Vagina (tissue), 2 donors: ENCODE measurements around the gene KRT9.

ENCODE experiments used
- CTCF ChIP-seq, 3 experiments: fragments of 450-650 bp in 2 of 3; fragments of 200-600 bp in 1 of 3; sonication (generic) in 1 of 3; IDR thresholded peaks; one replicate each; pipeline ENCODE4 v1.5.1; 2017 to 2019; ENCODE audit warnings: antibody characterized with exemption in 3 of 3, mild to moderate bottlenecking in 2 of 3, moderate library complexity in 2 of 3
- POLR2AphosphoS5 ChIP-seq, 2 donors: sonication (generic); formaldehyde crosslinking; IDR thresholded peaks; one replicate each; pipeline ENCODE4 v1.9.0; 2017; ENCODE audit warnings: antibody characterized with exemption in 2 of 2, mild to moderate bottlenecking in 2 of 2, low read depth in 1 of 2; ENCODE audit not compliant: insufficient read depth in 1 of 2

DNA sequence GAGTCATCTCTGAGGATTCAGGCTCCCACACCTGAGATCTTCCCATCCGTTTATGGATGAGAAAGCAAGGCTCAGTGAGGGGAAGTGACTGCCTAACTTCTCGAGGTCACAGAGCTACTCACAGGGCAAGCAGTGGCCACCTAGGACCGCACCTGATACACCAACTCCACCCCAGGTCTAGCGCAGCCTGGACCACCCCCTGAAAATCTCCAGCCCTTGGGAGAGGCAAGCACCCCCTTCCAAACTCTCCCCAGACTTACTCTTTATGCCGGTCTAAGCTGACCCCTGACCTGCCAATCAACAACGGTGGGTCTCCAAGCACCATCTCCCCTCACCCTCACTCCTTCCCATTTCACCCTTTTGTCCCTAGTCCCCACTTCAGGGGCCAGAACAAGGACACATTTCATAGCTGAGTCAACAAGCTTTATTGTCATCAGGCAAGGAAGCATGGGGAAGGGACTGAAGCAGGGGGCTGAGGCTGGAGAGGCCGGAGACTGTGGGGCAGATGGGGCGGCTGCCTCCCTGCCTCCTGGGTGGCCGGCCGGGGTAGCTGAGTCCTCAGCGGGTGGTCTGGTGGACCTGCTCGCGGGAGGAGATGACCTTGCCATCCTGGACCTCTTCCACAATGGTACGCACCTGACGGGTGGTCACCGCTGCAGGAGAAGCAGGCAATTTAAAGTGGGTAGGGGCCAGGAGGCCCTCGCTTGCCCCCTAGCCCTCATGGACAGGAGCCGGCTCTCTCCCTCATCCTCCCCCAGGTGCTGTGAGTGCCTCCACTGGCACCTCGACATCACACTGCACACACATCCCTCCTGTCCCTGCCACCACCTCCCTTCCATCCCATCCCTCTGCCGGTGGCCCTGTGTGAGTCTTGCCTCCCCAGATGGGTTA is 47.4 kb upstream of the KRT9 start:
- TF ChIP-seq CTCF (IDR thresholded peaks at IDR 0.05) (no peak), POLR2AphosphoS5 (IDR thresholded peaks at IDR 0.05; ENCODE audit: insufficient read depth in 1 of 2, low read depth in 1 of 2) (no peak)
